ENCODE measurements around the gene TRAP1. TPM values are rescaled to one million over a fixed set of nuclear protein-coding genes. Genes with fewer than 3 reads are reported as not detected.

Gene TRAP1
- total RNA-seq, 2 donors from 2014 or later: 105 to 257 TPM

DNA sequence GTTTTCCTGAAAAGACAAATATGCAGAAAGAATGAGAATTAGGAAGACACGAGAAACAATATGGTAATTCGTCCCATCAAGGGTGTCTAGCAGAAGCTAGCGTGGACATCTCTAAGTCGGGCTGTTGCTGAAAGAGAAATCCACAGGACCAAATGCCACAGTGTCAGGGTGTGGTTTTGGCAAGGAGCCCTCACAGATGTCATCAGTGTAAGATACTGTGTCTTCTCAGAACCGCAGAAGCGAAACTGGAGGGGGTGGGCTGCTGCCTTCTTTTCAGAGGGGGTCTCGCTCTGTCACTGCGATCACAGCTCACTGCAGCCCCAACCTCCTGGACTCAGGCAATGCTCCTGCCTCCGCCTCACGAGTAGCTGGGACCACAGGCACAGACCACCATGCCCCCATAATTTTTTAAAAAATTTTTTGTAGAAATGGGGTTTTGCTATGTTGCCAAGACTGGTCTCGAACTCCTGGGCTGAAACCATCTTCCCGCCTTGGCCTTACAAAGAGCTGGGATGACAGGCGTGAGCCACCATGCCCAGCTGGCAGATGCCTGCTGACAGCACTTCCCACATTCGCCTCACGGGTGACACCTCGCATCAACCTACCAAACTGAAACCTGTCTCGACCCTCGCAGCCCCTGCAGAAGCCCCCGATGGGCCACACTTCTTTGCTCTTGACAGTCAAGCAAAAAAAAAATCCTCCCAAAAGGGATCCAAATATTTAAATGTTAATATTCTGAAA, 26.2 kb downstream of the TRAP1 start:
- DNase-seq (ENCODE audit: low spot score): peak; percentile 59
- Mint-ChIP-seq H3K36me3 (peaks cover 5% of the 10 kb centered on the region), H3K4me3 (peak overlapping the region; percentile 71), H3K27me3 (no peaks in the 10 kb centered on the region), H3K4me1 (ENCODE audit: low read depth in 2 of 2) (peaks cover 7 to 8% of the 10 kb centered on the region in 2 donors), H3K27ac (peak overlapping the region; percentile 62 to 83), H3K9me3 (no peaks in the 10 kb centered on the region)
- peak in 1 of 2 donors; percentile 62 for ATAC-seq

- peaks cover 5% of the 10 kb centered on the region for H3K36me3 Mint-ChIP-seq
- H3K4me3 Mint-ChIP-seq: peak overlapping the region; percentile 71
- H3K9me3 Mint-ChIP-seq: no peaks in the 10 kb centered on the region
- no peaks in the 10 kb centered on the region for H3K27me3 Mint-ChIP-seq
- peak overlapping the region; percentile 62 to 83 for H3K27ac Mint-ChIP-seq
- DNase-seq (ENCODE audit: low spot score) (peak; percentile 91), ATAC-seq (peak; percentile 89 to 93)
- peaks cover 7 to 8% of the 10 kb centered on the region in 2 donors for H3K4me1 Mint-ChIP-seq (ENCODE audit: low read depth in 2 of 2)
Measured at GRCh38 chr16:3690470-3690928, 26.8 kb downstream of the TRAP1 start.

DNA sequence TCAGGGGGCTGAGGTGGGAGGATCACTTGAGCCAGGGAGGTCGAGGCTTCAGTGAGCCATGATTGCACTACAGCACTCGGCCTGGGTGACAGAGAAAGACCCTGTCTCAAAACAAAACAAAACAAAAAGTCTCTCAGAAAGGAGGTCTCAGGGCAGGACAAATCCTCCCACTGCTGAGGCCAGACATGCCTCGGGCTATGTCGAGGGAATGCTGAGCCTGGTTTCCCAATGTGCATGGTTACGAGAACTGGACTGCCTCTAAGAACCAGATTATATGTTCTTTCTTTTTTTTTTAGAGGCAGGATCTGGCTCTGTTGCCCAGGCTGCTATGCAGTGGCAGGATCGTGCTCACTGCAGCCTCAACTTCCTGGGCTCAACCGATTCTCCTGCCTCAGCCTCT, 27.6 kb downstream of the TRAP1 start:
- Mint-ChIP-seq H3K4me1 (ENCODE audit: low read depth in 2 of 2) (peaks cover 7 to 8% of the 10 kb centered on the region in 2 donors), H3K27me3 (no peaks in the 10 kb centered on the region), H3K9me3 (no peaks in the 10 kb centered on the region), H3K36me3 (peaks cover 5% of the 10 kb centered on the region), H3K4me3 (no peak overlapping the region), H3K27ac (no peak overlapping the region)
- DNase-seq (ENCODE audit: low spot score): peak; percentile 25
- no peak for ATAC-seq

DNA sequence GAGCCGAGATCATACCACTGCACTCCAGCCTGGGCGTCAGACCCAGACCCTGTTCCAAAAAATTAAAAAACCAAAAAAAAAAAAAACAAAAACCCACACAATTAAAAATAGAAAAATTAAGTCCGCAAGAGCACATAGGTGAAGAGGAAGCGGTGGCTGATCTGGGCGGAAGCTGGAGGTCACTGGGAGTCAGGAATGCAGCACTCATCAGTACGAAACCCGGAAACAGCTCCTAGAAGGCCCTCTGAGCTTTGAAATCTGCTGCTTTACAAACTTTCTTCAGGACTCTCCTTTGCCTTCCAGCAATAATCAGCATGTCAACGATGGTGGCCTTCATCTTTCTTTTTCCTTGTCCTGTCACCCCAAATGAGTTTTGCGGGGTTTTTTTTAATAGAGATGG, 29.5 kb downstream of the TRAP1 start:
- DNase-seq (ENCODE audit: low spot score): peak; percentile 5
- H3K36me3 Mint-ChIP-seq: peaks cover 5% of the 10 kb centered on the region
- H3K9me3 Mint-ChIP-seq: no peaks in the 10 kb centered on the region
- H3K27ac Mint-ChIP-seq: no peak overlapping the region
- H3K27me3 Mint-ChIP-seq: no peaks in the 10 kb centered on the region
- no peak for ATAC-seq
- no peak overlapping the region for H3K4me3 Mint-ChIP-seq
- peaks cover 7 to 8% of the 10 kb centered on the region in 2 donors for H3K4me1 Mint-ChIP-seq (ENCODE audit: low read depth in 2 of 2)

- no peak overlapping the region for H3K27ac Mint-ChIP-seq
- H3K36me3 Mint-ChIP-seq: peaks cover 5% of the 10 kb centered on the region
- H3K4me3 Mint-ChIP-seq: no peak overlapping the region
- no peaks in the 10 kb centered on the region for H3K9me3 Mint-ChIP-seq
- DNase-seq (ENCODE audit: low spot score) (peak; percentile 12), ATAC-seq (no peak)
- peaks cover 7 to 8% of the 10 kb centered on the region in 2 donors for H3K4me1 Mint-ChIP-seq (ENCODE audit: low read depth in 2 of 2)
- H3K27me3 Mint-ChIP-seq: no peaks in the 10 kb centered on the region
Measured at GRCh38 chr16:3687021-3687420, 30.3 kb downstream of the TRAP1 start.

DNA sequence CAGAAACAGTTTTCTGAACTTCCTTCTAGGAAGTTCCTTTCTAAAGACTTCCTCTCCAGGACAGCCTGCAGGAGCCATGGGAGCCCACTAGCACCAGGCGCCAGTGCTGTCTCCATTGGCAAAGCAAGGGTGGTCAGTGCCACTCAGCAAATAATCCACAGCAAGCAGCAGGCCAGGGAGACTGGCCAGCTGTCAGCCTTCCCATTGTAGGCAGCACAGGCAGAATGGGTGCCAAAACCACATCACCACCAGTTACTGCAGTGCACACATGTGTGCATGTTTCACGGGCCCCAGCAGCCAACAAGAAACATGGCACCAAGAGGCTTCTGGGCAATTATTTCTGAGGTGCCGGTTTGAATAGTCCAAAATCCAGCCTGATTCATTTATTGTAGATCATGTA, 36.1 kb downstream of the TRAP1 start:
- ATAC-seq (no peak), DNase-seq (ENCODE audit: low spot score) (peak; percentile 34)
- Mint-ChIP-seq H3K9me3 (no peaks in the 10 kb centered on the region), H3K4me3 (no peak overlapping the region), H3K27ac (no peak overlapping the region), H3K27me3 (no peaks in the 10 kb centered on the region), H3K36me3 (no peaks in the 10 kb centered on the region), H3K4me1 (ENCODE audit: low read depth in 2 of 2) (no peaks in the 10 kb centered on the region)

- Mint-ChIP-seq H3K4me3 (no peak overlapping the region), H3K27me3 (no peaks in the 10 kb centered on the region)
Measured at GRCh38 chr16:3677994-3678393, 39.3 kb downstream of the TRAP1 start.

DNA sequence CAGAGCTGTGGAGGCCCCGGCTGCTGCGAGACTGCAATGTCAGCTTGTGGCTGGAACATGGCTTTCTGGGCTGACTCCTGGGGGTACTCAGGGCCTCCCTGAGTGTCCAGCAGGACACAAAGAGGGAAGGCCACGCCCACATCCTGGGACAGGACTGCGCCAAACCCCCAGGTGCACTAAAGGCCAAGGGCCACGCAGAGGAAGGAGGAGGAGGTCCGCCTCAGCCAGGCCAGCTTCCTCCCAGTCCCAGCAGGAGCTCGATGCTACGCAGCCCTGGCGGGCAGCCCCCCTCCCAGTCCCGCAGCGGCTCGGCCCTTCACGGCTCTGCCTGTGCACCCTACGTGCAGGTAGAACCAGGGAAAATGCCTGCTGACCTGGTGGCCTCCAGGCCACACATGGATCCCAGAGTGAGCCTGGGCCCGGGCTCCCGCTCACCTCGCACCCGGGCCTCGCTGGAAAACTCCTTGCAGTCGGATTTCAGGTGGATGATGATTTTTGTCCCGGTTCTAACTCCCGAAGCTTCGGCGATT, 41.7 kb downstream of the TRAP1 start:
- peaks cover 0 to 5% of the 10 kb centered on the region in 2 donors for H3K4me1 Mint-ChIP-seq (ENCODE audit: low read depth in 2 of 2)
- H3K36me3 Mint-ChIP-seq: no peaks in the 10 kb centered on the region
- H3K27me3 Mint-ChIP-seq: no peaks in the 10 kb centered on the region
- no peak overlapping the region for H3K4me3 Mint-ChIP-seq
- DNase-seq (ENCODE audit: low spot score) (peak; percentile 49), ATAC-seq (no peak)
- H3K27ac Mint-ChIP-seq: no peak overlapping the region
- H3K9me3 Mint-ChIP-seq: no peaks in the 10 kb centered on the region

More at GRCh38 chr16:3677994-3678393, 39.3 kb downstream of the TRAP1 start:
- Mint-ChIP-seq H3K9me3 (no peaks in the 10 kb centered on the region), H3K27ac (no peak overlapping the region), H3K36me3 (no peaks in the 10 kb centered on the region), H3K4me1 (ENCODE audit: low read depth in 2 of 2) (no peaks in the 10 kb centered on the region)
- DNase-seq (ENCODE audit: low spot score) (peak; percentile 28), ATAC-seq (no peak)

DNA sequence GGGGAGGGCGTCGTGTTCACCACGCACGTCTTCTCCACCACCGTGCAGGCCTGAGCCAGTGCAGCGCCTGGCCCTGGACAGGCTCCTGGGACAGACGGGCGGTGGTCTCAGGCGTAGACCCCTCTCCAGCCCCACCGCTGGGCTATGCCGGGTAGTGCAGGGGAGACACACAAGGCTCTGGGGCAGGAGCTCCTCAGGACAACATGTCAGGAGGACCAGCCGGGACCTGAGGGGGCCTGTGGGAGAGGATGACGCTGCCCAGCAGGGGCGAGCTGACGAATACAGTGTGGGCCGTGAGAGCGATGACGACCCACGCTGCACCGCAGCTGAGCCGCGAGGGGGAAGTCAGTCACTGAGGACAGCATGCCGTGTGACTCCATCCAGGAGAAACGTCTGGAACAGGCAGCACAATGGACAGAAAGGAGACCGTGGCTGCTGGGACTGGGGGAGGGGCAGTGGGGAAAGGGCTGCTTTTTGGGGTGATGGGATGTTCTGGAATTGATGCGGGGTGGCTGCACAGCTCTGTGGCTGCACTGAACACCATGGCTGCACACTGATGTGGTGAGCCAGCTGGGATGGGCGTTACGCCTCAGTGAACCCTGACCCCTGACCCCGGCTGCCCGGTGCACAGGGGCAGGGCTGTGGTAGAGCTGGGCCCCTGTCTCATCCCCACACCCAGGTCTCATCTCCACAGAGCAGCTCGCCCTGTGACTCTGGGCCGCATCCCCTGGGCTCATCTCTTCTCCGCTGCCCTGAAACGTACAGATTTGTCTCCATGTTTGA, 42.6 kb downstream of the TRAP1 start:
- DNase-seq (ENCODE audit: low spot score) (peak; percentile 46), ATAC-seq (no peak)
- no peak overlapping the region for H3K27ac Mint-ChIP-seq

GRCh38 chr16:3673676-3674377, 43.5 kb downstream of the TRAP1 start:
- H3K27ac Mint-ChIP-seq: no peak overlapping the region
- no peak overlapping the region for H3K4me3 Mint-ChIP-seq
- no peaks in the 10 kb centered on the region for H3K27me3 Mint-ChIP-seq
- ATAC-seq: no peak
- H3K9me3 Mint-ChIP-seq: no peaks in the 10 kb centered on the region
- DNase-seq (ENCODE audit: low spot score): peak; percentile 44
- no peaks in the 10 kb centered on the region for H3K36me3 Mint-ChIP-seq
- H3K4me1 Mint-ChIP-seq (ENCODE audit: low read depth in 2 of 2): peaks cover 6 to 13% of the 10 kb centered on the region in 2 donors

More for the DNA sequence above, 42.6 kb downstream of the TRAP1 start:
- Mint-ChIP-seq H3K4me1 (ENCODE audit: low read depth in 2 of 2) (peaks cover 4 to 6% of the 10 kb centered on the region in 2 donors), H3K27me3 (no peaks in the 10 kb centered on the region), H3K9me3 (no peaks in the 10 kb centered on the region), H3K4me3 (no peak overlapping the region), H3K36me3 (no peaks in the 10 kb centered on the region)

GRCh38 chr16:3673201-3673600, 44.1 kb downstream of the TRAP1 start:
- H3K36me3 Mint-ChIP-seq: no peaks in the 10 kb centered on the region
- H3K4me1 Mint-ChIP-seq (ENCODE audit: low read depth in 2 of 2): peaks cover 6 to 16% of the 10 kb centered on the region in 2 donors

GRCh38 chr16:3672571-3673041, 44.7 kb downstream of the TRAP1 start:
- DNase-seq (ENCODE audit: low spot score) (peak; percentile 51), ATAC-seq (peak in 1 of 2 donors; percentile 30)
- H3K27ac Mint-ChIP-seq: no peak overlapping the region
- no peaks in the 10 kb centered on the region for H3K27me3 Mint-ChIP-seq
- peaks cover 6 to 16% of the 10 kb centered on the region in 2 donors for H3K4me1 Mint-ChIP-seq (ENCODE audit: low read depth in 2 of 2)
- no peaks in the 10 kb centered on the region for H3K36me3 Mint-ChIP-seq
- no peaks in the 10 kb centered on the region for H3K9me3 Mint-ChIP-seq
- H3K4me3 Mint-ChIP-seq: no peak overlapping the region

More at GRCh38 chr16:3673201-3673600, 44.1 kb downstream of the TRAP1 start:
- ATAC-seq: no peak
- H3K27me3 Mint-ChIP-seq: no peaks in the 10 kb centered on the region
- H3K27ac Mint-ChIP-seq: no peak overlapping the region
- H3K9me3 Mint-ChIP-seq: no peaks in the 10 kb centered on the region
- peak; percentile 58 for DNase-seq (ENCODE audit: low spot score)
- no peak overlapping the region for H3K4me3 Mint-ChIP-seq

- no peaks in the 10 kb centered on the region for H3K27me3 Mint-ChIP-seq
- no peak overlapping the region for H3K4me3 Mint-ChIP-seq
- ATAC-seq (peak in 1 of 2 donors; percentile 15), DNase-seq (ENCODE audit: low spot score) (no peak)
- no peaks in the 10 kb centered on the region for H3K36me3 Mint-ChIP-seq
- H3K27ac Mint-ChIP-seq: no peak overlapping the region
- peaks cover 6 to 16% of the 10 kb centered on the region in 2 donors for H3K4me1 Mint-ChIP-seq (ENCODE audit: low read depth in 2 of 2)
- no peaks in the 10 kb centered on the region for H3K9me3 Mint-ChIP-seq
Measured at GRCh38 chr16:3671424-3671823, 45.9 kb downstream of the TRAP1 start.

Data from natural killer cell treated with Interleukin-12 subunit alpha and Interleukin-12 subunit beta and Interleukin-15 and Interleukin-18, amount 100 ng/mL, for 72 hours (primary cell).